GM12873 (cell line): ENCODE data around the gene FOXI1.

ENCODE experiments used
- TF ChIP-seq, protein P1 (sequence below): IDR thresholded peaks from 2 replicates; pipeline ENCODE4 v1.5.1; 2012; ENCODE audit warnings: low read depth, mild to moderate bottlenecking, moderate library complexity, low read length, control low read depth; ENCODE audit not compliant: insufficient read depth; ENCODE audit errors: missing control alignments

The FOXI1 gene

DNA sequence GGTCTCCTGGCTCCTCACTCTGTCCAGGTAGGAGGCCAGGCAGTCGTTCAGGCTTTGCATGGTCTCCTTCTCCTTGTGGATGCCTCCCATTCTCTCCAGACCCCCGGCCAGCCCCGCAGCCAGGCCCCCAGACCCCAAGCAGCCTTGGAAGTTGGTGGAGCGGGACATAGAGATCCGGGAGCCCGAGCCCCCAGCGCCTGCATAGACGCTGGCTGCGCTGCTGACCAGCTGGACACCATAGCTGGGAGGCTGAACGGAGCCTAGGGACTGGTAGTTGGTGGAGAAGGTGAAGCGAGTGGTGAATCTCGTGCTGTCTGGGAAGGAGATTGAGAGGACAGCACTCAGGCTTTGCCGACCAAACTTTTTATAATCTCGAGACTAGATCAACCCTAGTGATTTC, 35.9 kb downstream of the FOXI1 start:
- TF ChIP-seq, protein P1, sequence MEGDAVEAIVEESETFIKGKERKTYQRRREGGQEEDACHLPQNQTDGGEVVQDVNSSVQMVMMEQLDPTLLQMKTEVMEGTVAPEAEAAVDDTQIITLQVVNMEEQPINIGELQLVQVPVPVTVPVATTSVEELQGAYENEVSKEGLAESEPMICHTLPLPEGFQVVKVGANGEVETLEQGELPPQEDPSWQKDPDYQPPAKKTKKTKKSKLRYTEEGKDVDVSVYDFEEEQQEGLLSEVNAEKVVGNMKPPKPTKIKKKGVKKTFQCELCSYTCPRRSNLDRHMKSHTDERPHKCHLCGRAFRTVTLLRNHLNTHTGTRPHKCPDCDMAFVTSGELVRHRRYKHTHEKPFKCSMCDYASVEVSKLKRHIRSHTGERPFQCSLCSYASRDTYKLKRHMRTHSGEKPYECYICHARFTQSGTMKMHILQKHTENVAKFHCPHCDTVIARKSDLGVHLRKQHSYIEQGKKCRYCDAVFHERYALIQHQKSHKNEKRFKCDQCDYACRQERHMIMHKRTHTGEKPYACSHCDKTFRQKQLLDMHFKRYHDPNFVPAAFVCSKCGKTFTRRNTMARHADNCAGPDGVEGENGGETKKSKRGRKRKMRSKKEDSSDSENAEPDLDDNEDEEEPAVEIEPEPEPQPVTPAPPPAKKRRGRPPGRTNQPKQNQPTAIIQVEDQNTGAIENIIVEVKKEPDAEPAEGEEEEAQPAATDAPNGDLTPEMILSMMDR: no peak

DNA sequence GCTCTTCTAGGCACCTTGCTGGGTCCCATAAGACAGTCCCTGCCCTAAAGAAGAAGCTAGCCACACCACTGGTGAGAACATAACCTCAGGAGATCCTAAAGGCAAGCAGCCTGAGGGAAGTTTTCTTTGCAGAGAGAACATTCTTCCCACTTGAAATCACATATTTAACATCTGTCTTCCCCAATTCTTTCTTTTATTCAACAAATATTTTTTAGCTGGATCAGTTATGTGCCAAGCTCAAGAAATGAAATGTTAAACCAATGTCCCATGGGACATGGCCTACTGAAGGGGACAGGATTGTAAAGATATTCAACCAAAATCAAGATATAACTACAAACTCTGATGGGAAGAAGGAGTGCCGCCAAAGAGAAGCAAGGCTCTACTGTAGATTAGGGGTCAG, 36.5 kb downstream of the FOXI1 start:
- TF ChIP-seq, protein P1: no peak

DNA sequence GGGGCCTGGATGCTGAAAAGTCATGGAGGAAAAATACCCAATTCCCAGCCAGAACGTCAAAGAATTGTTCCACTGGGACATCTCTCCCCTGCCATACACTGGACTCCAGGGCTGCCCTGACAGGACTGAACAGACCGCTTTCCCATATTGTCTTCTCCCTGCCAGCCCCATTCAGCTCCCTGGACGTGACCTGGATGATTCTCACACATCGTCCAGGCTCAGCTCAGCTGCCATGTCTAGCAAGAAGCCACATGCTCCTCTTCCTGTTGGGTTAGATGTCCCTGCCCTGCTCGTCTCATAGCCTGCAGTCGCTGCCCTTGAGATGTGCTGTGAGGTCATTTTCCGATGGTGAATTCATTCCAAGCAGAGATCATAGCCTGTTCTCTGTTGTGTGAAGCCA, 37.4 kb downstream of the FOXI1 start:
- TF ChIP-seq, protein P1: no peak

DNA sequence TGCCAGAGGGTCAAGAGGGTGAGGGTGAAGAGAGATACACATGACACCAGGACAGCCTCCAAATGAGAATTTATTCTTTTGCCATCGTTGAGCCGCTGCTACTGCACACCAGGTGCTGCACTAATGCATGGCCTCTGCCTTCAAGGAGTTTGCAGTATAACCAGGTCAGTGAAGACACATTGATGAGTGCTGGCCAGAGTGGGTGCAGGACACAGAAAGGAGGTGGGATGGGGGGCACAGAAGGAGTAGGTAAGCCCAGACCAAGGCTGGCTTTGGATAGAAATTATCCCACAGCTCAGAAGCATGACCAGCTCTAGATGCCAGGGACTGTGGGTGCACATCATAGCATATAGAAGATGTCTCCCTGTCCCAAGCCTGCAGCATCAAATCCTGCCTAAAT, 38.0 kb downstream of the FOXI1 start:
- TF ChIP-seq, protein P1: no peak

DNA sequence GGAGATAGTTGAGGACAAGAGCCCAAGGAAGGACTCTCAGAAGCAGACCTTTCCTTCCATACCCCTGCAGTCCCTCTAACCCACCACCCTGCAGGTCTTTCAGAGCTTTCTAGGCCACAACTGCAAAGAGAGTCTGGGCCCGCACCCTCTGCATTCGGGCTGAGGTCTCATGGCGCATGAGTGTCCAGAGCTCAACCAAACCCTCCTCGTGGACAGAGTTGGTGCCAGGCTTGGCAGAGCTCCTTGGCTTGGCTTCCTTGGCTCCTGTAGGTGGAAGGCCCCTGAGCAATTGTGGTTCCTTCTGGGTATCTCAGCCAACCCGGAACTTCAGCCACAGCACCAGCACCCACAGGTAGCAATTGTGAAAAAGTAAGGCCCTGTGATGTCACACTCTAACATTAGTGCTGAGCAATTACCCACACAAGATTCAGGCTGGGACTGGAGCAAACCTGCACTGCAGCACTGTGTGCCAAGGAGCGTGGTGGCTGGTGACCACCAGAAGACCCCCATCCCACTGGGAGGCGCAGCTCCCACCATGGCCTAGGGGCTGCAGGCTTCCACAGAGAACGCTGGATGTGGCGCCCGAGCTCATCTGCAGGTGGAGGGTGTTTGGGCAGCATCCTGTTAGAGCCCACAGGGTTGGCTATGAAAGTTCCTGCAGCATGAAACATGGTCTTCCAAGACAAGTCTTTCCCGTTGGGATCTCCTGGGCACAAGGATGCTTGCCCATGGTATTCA, 38.8 kb downstream of the FOXI1 start:
- TF ChIP-seq, protein P1: no peak

DNA sequence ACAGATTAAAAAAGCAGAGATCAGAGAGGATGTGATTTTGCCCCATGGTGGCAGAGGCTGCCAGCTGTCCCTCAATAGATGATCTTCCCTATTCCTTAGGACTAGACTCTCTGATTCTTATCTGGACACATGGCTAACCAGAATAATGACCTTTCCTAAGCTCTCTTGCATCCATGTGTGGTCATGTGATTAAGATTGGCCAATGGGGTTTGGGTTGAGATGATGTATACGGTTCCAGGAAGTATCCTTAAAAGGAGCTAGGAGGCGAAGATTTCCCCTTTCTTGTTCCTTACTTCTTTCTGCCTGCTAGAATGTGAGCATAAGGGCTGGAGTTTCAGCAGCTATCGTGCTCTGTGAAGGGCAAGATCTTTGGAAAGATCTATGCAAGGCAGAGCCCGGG, 39.8 kb downstream of the FOXI1 start:
- TF ChIP-seq, protein P1: no peak

DNA sequence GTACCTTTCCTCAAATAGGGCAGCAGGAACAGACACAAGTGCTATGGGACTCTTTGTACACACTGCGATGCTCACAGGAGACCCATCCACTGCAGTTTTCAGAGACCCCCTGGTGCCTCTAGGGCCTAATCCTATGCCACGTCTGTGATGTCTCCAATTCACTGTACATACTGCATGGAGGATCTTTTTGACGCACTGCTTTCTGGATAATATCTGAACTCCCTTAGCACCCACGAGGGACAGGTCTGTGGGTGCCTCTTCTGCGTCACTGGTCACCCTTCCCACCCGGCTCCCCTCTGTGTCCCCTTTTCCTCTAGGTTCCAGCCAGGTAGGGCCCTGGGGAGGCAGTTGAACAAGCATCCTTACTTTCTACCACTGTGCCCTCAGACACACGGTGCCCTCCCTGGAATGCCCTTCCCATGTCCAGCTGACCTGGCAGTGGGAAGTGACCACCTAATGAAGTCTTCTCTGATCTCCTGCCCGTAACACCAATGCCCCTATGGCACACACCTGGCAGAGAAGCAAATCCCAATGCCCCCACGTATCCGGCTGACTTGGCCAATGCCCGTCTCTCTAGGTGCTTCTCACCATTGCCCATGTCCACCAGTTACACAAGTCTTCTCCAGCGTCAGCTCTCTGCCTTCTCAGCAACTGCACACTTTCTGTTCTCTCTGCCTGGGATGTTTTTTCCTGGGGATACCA, 41.5 kb downstream of the FOXI1 start:
- TF ChIP-seq, protein P1: no peak
